Stimulated activated CD8-positive, alpha-beta memory T cell treated with anti-CD3 and anti-CD28 coated beads, Interleukin-7, amount 100 ng/mL, for 24 hours (primary cell): ENCODE results near the gene EHD1.

ENCODE experiments used
- DNase-seq: peaks from one replicate; pipeline ENCODE4 v3.0.0-alpha.2; 2020; ENCODE audit warnings: low read depth

The EHD1 gene

GRCh38 chr11:64872790-64873488 is 5.5 kb downstream of the EHD1 start:
- no peak for DNase-seq

GRCh38 chr11:64871492-64871891 is 6.9 kb downstream of the EHD1 start:
- DNase-seq = no peak

- no peak for DNase-seq
Observed at GRCh38 chr11:64870893-64871466, 7.4 kb downstream of the EHD1 start.

DNA sequence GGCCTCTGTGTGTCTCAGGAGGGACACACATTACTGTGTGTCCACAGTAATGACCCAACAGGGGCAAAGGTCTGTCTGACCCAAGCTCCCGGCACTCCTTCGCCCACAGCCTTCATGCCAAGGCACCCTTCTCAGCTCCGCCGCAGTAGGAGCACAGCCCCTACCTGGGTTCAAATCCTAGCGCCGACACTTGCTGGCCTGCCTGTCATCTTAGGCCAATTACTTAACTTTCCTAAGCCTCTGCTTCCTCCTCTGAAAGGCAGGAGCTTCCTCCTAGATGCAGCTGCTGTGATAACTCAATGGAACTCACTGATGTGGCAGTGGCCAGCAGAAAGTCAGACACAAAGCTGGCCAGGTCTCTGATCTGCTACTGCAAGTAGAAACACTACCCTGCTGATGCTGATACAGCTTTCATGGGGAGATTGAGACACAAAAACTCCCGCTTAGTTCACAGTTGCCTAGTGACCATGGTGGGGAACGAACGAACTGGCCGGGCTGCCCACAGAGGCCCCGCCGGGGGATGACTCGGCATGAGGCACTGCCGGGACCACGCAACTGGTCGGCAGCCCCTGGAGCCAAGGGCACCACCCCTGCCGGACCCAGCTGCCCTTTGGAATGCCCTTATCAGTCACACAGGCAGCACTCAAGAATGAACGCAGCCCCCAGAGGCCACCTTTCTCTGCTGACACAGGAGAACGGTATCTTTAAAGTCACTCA is 8.1 kb downstream of the EHD1 start:
- DNase-seq = no peak

- DNase-seq = no peak
Observed at GRCh38 chr11:64869571-64870175, 8.7 kb downstream of the EHD1 start.

- no peak for DNase-seq
Observed at GRCh38 chr11:64868904-64869570, 9.4 kb downstream of the EHD1 start.

DNA sequence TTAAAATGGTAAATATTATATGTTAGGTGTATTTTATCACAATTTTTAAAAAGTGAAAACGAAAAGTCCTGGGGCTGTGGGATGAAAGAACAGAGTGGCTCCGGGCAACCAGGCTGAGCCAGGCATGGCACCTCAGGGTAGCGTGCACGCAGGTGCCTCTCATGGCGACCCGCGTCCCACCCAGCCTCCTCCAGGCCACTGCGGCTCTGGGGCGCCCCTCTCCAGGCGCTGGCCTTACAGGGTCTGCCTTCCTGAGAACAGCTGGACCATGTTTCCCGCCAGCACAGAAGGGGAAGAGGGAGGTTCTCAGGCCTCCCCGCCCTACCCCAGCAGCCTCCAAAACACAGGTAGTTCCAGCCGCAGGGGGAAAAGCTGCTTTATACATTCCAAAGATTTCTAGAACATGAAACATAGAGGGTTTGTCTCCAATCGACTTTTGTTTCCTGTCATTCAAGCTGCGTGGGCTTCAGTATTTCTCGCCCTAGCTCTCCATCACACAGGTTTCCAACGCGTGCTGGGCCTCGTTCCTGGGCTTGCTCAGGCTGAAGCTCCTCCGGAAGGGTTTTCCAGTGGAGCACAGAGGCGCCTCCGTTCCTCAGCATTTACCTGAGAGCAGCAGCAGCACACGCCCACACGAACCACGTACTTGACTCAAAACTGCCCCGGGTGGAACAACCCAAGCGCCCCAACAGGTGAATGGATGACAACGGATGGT is 10.5 kb downstream of the EHD1 start:
- no peak for DNase-seq

- no peak for DNase-seq
Observed at GRCh38 chr11:64866173-64866491, 12.3 kb downstream of the EHD1 start.

DNA sequence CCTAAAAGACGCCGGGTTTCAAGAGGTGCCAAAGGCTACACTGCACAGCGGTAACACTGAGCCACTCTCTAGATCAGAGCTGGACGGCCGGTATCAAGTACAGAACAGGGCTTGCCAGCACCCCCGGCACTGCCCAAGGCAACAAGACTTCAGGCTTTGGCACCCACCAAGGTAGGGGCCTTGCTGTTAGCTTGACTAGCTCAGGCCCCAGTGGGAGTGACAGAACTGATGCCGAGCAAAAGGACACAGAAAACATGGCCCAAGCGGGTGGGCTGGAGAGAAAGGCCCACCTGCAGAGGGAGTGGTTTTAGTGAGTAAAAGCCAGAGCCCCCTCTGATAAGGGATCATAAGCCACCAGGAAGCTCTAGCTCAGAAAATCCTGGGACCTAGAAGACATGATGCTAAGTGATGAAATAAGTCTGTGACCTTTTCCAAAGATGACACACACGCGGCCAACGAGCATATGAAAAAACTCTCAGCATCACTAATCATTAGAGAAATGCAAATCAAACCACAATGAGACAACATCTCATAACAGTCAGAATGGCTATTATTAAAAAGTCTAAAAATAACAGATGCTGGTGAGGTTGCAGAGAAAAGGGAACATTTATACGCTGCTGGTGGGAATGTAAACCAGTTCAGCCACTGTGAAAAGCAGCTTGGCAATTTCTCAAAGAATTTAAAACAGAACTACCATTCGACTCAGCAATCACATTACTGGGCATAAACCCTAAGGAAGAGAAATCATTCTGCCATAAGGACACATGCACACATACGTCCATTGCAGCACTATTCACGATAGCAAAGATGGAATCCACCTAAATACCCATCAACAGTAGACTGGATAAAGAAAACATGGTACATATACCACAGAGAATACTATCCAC is 12.9 kb downstream of the EHD1 start:
- no peak for DNase-seq

DNA sequence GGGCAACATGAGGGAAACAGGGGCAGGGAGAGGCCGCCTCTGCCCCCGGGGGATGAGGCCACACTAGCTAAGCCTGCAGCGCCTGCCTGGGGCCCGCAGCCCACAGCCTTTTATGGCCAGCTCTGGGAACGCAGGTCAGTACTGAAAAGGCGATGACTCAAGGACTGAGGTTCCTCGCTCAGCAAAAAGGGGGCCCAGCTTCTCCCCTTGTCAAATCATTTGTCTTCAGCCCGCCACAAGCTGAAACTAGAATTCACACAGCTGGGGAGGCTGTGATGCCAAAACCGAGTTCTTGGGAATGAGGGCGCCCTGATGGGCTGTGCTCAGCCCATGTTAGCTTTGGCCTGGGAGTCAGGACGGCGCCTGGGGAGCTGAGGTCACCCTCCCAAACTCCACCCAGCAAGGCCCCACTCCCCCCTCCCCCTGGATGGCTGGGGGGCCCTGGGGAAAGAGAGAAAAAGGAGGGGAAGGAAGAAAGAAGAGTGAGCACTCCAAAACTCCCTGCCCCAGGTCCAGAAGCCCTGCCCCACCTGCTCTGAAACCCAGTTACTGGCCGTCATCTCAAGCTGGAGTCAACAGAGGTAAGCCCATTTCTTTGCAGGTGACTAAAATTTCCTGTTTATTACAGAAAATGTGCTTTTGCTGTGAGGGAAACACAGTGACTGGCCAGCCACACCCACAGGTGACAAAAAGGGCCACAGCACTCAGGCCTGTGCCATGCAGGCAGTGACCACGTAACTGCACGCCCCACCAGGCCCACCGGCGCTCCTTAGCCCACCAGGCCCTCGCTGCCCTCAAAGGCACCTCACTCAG is 13.7 kb downstream of the EHD1 start:
- DNase-seq = no peak

- no peak for DNase-seq
Observed at GRCh38 chr11:64864135-64864472, 14.3 kb downstream of the EHD1 start.

DNA sequence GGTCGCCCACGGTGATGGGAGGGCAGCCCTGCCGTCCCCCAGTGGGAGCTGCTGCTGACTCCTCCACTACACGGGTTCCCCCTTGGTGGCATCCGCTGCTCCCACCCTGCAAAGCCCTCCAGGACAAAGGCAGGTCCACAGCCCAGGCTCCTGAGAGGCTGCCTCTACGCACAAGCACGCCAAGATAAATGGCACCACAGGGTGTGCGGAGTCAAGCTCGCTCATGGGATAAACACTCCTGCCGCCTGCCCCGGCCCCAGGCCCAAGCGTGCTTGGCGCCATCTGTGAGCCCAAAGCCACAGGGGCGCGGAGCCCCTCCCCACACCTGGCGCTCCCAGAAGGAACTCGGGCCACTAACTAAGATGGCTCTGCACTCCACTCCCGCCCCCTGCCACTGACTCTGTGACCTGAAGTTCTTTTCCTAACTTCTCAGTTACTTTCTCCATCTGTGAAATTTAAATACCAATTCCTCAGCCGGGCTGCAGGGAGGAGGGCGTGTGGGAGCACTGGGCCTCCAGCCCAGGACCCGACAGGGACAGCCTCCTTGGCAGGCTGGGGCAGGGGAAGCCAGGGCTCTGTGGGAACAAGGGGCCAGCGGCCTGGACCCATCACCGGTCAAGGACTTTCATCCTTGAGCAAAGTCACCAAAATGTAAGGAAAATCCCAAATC is 14.9 kb downstream of the EHD1 start:
- DNase-seq = no peak

DNA sequence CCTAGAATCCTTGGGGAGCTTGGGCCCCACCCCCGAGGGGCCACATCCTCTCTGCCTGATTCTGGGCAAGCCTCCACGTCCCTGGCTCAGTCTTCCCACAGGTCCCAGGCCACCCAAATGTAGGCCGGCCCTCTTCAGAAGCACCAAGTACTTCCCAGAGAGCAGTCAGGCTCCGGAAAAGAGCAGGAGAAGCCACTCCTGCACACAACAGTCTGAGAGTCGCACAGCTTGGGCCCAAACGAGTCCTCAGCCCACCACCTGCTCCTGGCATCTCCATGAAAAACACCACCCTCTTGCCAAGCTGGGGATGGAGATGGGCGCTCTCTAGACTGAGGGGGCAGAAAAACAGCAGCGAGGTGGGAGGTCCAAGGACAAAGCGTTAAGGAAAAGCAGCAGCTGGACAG is 15.4 kb downstream of the EHD1 start:
- DNase-seq = no peak

DNA sequence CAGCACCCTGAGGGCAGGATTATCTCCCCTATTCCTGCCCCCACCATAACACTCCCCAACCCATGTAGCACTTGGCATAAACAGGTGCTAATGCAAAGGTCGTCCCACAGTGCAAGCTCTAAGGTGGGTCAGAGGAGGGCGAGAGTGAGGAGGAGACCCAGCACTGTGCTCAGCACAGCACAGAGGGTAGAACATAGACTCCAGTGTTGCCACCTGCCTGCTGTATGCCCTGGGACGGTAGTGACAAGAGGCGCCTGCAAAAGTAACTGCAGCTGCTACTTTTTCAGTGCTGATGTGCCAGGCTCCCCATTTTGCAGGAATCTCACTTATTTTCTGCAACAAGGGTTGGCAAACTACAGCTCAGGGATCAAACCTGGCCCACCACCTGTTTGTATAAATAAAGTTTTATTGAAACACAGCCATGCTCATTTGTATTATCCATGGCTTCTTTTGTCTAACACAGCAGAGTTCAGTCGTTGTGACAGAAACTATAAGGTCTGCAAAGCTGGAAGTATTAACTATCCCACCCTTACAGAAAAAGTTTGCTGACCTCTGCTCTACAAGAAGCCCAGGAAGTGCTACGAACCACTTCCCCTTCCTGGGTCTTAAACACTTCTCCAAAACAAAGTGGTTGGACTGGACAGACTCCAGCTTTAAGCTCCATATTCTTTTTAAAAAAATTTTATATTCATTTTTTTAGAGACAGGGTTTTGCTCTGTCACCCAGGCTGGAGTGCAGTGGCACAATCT is 17.0 kb downstream of the EHD1 start:
- DNase-seq = no peak

GRCh38 chr11:64859542-64860414 is 18.6 kb downstream of the EHD1 start:
- DNase-seq = no peak

DNA sequence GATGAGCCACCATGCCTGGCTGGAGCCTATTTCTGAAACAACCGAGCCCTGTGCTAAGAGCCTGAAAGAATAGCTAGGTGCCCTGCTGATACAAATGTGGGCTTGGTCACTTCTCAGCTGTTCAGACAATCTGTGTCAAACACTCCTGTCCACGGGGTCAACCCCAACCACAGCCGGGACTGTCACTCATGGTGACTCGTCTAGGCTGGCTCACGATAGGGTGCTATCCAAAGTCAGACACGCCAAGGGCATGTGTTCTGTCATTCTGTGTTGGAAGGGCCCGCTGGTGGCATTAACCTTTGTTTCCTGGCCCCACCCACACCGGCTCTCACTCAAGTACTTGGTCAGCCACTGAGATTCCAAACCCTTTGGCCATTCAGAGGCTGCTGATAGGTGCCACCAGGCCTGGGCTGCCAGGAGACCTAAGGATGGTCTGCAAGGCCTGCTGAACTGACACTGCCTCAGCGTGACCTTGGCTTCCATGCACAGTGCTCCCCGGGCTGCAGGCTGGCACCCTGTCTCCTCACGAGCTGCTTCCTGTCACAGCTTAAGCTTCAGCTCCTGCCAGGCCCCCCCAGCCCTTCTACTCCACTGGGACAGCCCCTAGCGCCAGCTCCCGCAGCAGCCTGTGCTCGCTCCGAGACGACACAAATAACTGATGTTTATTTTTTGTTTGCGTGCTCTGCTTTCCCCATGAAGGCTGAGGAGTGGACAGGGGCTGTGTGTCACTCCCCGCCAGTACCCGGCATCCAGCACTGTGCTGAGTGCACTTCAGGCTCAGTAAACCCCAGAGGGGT is 19.8 kb downstream of the EHD1 start:
- DNase-seq = no peak

GRCh38 chr11:64857485-64857884 is 20.9 kb downstream of the EHD1 start:
- no peak for DNase-seq
